NCI-H146 treated with DMSO at 0.1 percent for 48 hours (cell line): Measurements from ENCODE around the gene SCN3A.

ENCODE experiments used
- DNase-seq: peaks from one replicate; lab custom pipeline; 2025; ENCODE audit not compliant: unreplicated experiment; lab: John Stamatoyannopoulos, UW

Gene SCN3A

DNA sequence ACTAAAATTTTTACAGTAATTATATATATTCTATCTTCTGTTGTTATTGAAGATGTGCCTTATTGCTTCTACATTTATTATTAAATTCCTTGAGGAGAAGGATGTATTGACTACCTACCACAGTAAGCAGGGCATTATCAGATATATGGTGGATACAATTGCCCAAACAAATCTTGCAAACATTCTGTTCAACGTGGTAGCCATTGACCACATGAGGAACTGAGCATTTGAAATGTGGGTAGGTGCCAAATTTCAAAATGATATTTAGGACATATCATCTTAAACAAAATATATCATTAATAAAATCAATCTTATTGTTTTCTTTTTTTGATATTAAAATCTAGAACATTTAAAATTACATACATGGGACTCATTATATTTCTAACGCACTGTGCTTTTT is 11.1 kb downstream of the SCN3A start:
- no peak for DNase-seq

DNA sequence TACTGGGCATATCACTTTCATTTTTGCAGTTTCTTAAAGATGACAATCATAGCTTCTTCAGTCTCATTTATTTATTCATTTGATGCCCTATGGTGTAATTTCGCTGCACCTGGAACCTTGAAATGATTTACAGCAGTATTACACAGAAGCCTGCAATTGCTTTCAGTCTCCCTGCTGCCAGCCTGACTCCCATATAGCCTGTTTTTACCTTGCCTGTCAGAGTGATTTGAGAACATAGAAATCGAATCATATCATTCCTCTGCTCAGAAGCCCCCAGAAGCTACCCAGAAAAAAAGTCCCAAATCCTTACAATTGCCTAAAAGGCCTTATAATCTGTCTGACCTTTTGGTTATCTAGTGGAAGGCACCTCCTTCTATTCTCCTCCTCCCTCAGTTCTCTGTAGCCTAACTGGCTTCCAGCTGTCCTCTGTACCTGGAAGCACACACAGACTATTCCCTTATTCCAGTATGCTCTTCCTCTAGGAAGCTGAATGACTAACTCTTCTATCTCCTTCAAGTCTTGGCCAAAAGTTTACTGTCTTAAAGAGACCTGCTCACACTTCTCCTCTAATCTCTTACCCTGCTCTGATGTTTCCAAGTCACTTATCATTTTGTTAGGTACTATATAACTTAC is 12.6 kb downstream of the SCN3A start:
- DNase-seq: peak; percentile 56

DNA sequence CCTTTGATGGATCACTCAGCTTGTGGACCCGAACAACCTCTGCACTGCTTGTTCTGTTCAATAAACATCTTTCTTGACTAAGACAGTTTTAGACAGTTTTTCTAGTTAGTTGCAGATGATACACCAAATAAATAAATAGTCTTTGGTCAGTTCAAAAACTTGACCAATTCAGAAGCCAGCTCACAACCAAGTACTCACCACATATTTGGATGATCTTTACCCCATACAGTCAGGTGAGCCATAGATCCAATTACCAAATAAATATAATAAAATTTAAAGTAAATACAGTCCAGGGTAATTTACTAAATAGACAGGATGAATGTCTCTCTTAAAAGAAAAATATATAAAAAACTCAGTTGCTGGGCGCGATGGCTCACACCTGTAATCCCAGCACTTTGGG is 18.2 kb downstream of the SCN3A start:
- DNase-seq: peak; percentile 5

DNA sequence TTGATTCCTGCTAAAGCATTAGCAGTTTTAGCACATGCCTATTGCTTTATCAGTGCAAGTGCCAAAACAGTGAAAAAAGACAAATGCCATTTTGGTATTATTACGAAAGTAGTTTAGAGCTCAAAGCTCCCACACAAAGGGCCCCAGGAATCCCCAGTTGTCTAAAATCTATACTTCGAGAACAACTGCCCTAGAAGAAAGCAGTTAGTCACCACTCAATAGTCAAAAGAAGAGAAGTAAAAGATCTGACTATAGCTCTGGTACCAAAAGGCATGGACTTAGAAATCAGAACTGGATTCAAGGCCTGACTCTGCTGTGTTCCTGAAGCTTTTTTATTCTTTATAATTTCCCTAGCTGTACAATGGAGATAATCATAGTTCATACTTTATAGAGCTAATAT is 21.8 kb downstream of the SCN3A start:
- no peak for DNase-seq

DNA sequence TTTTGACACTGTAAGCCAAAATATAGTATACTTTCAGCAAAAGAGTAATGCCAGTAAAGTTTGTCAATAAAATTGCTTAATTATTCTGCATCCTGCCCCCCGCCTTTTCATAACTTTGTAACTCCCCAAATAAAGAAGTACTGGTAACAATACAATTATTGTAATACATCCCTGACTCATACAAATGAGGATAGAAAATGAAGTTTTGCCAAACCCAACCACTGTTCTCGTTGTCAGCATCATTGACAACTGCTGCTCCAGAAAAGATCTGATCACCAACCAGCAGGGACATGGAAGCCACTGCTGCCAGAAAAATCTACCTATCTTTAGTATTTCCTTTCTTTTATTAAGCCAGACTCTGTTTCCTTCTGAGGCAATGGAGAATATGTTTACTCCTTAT is 27.1 kb downstream of the SCN3A start:
- no peak for DNase-seq

DNA sequence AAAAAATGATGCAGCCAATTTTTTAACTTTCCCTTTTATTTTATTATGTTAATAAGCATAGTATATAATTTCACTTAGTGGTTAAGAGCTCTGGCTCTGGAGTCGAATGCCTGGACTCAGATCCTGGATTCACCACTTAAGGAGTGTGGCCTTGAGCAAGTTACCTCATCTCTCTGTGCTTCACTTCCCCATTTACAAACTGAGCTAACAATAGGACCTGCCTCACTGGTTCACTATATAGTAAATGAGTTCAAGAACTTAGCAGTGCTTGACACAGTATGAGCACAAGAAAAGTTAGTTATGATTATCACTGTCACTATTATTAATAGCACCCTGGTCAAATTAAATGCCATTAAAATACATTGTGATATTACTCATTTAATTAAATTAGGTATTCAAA is 30.6 kb downstream of the SCN3A start:
- DNase-seq: no peak

DNA sequence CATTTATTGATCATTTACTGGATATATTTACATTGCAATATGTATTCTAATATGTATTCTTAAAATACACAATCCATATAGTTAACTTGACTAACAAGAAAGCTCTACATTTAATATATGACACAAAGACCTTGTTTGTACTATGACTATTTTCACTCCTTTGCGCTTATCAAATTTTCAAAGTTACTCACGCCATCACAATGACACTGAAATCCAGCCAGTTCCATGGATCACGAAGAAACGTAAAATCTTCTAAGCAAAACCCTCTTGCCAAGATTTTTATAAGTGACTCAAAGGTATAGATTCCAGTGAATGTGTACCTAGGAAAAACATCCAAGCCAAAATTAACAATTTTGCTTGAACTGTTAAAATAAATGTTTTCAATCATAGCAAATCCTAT is 39.6 kb downstream of the SCN3A start:
- no peak for DNase-seq

DNA sequence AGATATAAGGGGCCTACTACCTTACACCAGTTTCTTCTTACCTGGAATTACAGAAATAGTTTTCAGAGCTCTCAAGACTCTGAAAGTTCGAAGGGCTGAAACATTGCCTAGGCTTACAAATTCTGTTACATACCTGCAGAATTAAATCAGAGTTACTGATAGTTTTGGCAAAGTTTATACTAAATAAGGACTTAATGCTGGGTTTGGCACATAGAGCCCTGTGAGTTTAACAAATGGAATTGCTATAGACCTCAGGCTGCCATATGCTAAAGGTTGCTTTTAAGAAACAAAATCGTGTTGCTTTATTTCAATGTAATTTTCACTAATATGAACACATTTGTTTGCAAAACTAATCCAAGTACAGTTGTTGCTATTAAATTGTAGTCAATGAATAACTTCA is 40.1 kb downstream of the SCN3A start:
- DNase-seq: no peak

DNA sequence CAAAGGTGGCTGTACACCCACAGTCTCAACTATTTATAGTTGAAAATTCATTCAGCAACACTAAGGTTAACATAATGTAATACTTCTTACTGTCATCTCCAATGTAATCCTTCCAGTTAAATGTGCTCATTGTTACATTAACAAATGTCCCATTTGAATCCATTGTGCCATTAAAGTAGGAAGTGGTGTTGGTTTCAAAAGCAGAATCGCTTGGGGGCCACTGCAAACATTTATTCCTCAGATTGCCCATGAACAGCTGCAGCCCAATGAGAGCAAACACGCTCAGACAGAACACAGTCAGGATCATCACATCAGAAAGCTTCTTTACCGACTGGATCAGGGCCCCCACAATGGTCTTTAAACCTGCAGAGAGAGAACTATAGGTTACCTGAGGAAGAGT is 41.4 kb downstream of the SCN3A start:
- peak; percentile 88 for DNase-seq

DNA sequence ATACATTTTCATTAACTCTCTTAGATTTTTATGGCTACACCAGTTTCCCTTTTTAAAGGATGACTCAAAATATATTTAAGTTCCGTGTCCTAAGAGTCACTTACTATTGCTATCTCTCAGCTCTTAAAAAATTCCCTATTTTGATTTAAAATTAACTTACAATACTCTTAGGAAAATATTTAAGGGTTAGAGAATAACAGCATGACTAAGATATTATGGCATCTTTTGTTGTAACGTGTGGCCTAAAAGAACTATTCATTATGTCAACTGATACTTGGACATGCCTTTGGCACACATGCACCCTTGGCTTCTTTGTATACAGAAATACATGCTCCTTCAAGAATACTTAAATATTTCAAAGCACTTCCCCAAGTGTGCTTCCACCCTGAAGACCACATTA is 42.3 kb downstream of the SCN3A start:
- DNase-seq: no peak

DNA sequence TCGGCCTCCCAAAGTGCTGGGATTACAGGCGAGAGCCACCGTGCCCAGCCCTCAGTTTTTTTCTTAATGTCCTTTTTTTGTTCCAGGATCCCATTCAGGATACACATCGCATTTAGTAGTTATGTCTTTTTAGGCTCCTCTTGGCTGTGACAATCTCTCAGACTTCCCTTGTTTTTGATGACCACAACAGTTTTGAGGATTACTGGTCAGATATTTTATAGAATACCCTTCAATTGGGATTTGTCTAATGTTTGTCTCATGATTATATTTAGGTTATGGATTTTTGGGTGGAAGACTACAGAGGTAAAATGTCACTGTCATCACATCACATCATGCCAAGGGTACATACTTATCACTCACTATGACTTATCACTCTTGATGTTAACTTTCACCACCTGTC is 46.7 kb downstream of the SCN3A start:
- DNase-seq: no peak

DNA sequence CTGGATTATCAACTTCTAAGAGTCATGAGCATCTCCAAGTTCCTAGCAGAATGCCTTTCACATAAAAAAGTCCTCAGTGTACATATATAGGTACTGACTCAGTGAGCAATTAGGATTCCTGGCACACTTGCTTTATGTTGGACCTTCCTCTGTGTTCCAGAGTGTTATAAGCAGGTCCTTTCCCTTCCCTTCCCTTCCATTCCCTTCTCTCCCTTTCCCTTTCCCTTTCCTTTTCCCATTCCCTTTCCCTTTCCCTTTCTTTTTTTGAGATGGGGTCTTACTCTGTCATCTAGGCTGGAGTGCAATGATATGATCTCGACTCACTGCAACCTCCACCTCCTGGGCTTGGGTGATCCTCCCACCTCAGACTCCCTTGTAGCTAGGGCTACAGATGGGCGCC is 48.7 kb downstream of the SCN3A start:
- DNase-seq: no peak

DNA sequence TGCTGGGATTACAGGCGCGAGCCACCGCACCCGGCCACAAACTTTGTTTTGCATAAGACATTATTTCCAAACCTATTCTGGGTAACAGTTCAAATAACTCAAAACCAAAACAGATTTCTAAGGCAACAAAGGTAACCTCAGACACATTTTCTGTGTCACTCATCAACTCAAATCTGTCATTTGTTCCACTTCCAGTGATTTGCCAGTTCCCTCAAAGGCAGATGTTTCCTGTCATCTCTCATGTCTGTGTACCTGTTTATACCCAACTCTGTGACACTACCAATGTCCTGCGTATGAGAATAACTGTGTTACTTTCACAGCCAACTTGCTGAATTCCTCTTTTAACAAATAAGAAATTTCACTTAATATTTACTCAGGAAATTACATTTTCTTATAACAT is 54.4 kb downstream of the SCN3A start:
- no peak for DNase-seq

DNA sequence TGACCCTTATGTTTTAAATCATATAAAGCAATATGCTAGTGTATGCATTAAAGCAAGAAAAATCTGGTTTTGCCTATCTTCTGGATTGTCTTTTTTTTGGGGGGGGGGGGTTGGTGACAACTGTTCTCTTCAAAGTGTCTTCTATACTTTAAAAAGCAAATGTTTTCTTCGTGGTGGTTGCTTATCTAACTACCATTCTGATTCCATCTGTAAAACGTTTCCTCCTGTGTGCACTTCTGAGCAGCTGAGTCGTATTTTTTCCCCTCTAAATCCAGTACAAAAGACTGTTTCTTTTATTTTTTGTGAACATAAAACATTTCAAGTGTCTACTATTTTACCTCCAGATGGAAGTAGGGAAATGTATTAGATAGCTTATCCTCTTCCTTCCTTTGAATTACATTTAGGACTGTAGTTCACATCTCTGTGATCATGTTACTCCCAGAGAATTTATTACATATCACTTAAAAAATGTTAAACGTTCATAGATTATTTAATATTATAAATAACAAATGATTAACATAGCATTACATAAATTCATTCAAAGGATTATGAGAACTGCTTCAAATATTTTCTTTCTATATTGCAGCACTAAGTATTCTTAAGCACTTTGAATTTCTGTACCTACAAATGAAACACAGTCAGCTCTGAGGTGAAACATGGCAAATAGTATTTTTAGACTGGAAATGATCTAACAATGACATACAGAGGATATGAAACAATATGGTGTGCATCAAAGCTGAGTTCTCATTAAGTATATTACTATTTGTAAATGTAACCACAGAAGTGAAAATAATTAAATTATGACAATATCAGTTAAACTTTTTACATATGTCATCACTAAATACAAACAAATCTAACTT is 56.4 kb downstream of the SCN3A start:
- DNase-seq: no peak

DNA sequence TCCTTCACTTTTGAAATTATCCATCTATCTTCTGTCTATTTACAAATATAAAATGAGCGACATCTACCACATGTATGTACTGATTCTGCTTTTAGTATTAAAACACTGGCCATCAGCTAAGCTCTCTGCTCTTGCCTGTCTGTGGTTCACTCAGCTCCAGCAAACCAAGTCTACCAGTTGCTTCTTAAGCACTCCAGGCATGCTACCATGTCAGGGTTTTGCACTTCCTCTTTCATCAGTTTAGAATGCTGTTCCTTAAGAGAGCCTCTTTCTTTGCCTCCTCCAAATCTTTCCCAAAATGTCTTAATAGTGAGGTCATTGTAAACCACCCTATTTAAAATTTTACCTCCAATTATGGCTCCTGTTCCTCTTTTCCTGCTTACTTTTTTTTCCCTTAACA is 59.5 kb downstream of the SCN3A start:
- DNase-seq: no peak

DNA sequence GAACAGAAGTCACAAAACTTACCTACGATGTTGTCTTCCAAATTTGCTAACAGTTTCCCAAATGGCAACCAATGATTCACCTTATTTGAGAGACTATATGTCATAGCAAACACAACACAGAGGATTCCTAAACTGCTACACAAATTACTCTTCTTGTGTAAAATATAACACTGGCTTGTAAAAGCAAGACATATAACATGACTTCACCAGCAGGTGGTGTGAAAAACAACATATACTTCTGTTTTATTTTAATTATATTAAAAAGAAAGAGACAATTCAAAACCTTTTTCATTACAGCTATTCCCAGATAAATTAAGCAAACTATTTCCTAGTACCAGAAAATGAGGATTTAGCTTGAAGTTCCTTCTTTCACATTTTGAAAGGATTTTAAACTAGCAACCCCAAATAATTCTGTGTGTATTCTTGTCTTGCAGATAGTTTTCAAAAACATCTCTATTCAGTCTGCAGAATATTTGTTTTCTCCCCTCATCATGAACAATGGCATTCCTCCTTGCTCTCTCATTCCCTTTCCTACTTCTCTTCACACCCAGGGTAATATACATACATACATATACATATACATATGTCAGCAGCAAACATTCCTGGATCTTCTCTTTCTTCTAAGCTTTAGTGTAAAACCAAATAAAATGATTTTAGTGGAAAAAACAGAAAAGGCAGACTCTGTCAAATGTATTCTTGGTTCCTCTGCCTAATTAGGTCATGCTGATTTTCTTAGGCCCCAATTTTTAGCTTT is 62.1 kb downstream of the SCN3A start:
- DNase-seq: no peak

DNA sequence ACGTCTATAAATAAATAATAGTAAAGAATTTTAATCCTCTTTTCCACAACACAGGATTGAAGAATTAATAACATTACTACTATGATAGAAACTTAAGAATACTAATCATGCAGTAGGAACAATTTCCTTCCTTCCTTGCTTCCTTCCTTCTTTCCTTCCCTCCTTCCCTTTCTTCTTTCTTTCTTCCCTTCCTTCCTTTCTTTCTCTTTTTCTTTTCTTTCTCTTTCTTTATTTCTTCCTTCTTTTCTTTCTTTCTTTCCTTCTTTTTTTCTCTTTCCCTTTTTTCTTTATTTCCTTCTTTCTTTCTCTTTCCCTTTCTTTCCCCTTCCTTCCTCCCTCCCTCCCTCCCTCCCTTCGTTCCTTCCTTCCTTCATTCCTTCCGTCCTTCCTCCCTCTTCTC is 77.6 kb downstream of the SCN3A start:
- no peak for DNase-seq

DNA sequence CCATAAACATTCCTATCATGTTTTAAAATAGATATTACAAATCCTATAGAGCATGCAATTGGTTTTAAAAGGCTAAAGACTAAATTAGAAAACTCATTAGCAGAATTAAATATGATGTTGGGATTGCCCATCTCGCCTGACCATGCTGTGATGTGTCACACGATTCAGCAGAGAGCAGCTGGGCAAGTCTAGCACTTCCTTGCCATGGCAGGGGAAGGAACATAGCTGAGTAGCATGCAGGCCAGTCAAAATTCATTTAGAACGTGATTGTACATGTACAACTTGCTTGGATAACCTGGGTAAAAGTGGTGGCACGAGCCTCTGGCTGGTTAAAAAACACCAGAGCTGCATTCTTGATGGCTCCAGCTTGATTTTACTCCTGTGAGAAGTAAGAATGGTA is 81.3 kb downstream of the SCN3A start:
- no peak for DNase-seq

DNA sequence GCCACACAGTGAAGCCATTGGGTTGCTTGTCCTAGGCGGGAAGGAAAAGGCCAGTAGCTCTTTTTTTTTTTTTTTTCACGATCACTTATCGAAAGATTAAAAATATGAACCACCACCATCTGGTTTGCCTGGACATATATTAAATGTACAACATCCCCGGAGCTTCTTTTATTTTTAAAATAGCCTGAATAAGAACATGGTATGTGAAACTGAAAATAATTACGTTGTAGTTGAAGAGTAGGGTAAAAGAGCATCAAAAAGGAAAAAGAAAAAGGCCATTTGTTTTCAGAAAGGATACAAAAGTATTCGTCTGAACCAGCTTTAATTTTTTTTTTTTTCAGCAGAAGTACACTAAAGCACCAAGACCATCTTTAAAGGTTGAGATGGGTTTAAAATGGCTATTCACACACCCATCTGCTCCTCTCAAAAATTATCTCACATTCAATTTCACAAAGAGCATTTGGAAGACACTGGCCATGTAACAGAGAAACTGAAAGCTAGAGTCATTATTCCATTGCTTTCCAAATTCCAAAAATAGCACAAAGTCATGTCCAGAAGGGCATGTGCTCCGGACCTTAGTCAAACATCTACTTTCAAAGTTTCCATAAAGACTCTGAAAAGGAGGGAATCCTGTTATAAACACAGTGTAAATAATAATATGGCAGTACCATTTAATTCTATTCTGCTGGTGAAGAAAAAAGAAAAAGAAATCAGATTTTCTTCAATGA is 82.9 kb downstream of the SCN3A start:
- no peak for DNase-seq

DNA sequence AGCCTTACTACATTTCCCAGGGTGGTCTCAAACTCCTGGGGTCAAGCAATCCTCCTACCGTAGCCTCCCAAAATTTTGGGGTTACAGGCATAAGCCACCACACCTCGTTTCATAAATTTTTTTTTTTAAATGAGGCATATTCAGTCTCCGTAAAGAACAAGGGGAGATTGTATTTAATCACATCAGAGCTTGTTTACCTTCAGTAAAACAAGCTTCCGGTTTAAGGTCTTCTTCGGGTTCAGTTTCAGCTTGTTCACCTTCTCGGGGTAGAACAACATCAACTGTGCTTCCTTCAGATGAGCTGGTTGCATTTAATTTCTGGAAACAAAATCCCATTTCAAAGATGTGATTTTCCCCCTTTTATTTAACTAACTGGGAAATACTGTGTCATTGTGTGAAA is 88.6 kb downstream of the SCN3A start:
- no peak for DNase-seq

DNA sequence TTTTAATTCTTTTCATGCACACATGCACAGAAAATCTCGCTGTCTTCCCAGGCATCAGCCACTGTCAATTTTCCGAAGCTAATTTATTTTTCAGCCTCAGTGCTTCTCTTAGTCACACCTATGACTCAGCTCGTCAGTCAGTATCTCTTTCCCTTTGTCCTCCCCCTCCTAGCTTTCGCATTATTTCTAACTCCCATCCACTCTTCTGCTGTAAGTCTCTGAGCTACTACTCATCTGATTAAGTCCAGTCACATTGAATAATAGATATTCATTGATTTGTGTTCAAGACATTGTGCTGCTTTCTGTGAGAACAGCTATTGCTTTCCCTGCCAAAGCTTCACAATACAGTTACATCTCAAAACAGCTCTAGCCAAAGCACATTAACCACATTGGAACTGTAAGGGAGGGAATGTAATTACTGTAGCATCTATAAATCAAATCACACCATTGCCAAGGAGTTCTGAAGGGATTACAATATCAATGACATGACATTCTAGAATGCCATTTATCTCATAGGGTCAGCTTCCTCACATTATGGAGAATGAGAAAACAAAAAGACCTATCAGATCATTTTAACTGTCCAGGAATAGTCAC is 89.4 kb downstream of the SCN3A start:
- no peak for DNase-seq
